HG03439 (cell line): ENCODE results near the gene KLHL11.

Source experiments
- ATAC-seq: cut with Tn5 transposase; IDR thresholded peaks from one replicate; pipeline ENCODE4 v1.9.1; 2021; ENCODE audit warnings: mild to moderate bottlenecking, moderate library complexity; ENCODE audit not compliant: unreplicated experiment

KLHL11 gene

DNA sequence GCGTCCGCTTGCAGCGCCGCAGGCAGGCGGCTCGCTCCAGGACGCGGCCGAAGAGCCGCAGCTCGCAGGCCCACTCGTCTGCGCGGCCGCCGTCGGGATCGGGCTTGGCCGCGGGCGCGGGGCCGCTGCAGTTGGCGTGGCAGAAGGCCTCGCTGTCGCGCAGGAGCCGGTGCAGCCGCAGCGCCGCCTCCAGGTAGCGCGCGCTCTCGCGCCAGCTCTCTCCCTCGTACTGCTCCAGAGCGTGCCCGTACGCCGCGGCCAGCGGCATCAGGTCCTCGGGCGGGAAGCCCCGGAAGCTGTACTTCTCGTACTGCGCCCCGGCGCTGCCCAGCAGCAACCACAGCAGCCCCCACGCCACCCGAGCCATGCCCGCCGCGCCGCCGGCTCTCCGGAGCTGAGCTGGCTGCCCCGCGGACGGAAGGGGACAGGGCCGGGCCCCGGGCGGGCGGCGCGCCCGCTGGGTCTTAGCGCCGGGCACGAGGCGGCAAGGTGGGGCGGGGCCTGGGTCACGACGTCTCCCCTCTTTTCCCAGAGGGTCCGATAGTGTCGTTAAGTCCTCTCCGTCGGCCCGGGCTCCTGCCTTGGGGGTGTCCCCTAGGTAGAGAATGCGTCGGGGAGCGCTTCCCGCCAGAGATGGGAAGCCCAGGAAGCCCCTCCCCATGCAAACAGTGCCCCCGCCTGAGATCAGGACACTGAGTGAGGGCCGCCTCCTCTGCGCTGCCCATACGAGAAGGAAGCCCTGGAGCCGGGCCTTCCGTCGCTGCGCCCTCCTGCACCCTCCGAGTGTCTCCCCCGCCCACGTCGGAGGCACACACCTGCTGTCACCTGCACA, 53.5 kb downstream of the KLHL11 start, which contains the start of gene P3H4:
Gene P3H4, minus strand, starts transcription at position 401 of the 832 bp plus-strand sequence. Its CDS starts 34 bp downstream, at position 367.
- no peak for ATAC-seq

GRCh38 chr17:41810659-41811548, 54.3 kb downstream of the KLHL11 start:
- ATAC-seq = no peak

- ATAC-seq = no peak
Measured at GRCh38 chr17:41806685-41807445, 58.4 kb downstream of the KLHL11 start.
